ENCODE results near the gene RBMS3. TPM values are rescaled to one million over a fixed set of nuclear protein-coding genes. Genes with fewer than 3 reads are reported as not detected.
A peak's percentile ranks its signal among the peaks of the same experiment; 100 is the strongest.

The RBMS3 gene
- total and polyA plus RNA-seq, 2 of the 13 experiments (the other 11 are each of a cell fraction or from before 2014, with no cell fraction given): not detected

DNA sequence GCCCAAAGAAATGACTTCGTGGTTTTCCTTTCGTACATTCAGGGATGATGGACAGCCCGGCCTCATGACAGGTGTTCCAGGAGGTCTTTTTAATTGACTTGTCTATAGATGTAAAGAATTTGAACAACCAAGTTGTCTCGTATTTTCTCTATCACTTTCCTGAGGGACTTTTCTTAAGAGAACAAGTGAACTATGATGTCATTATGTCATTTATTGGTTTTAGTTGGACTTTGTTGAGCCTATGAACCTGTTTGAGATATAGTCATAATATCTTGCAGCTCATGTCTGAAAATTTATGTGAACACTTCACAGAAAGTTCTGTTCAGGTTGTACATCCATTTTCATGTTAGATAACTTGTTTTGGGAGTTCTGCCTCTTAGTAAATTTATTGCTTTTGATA lies 89.2 kb downstream of the RBMS3 start:
- peak; percentile 83 for TF ChIP-seq ATF7 (IDR thresholded peaks at IDR 0.05)
- no peak for TF ChIP-seq ATF7 (CRISPR knock-in tag; IDR thresholded peaks at IDR 0.05)
- TF ChIP-seq, protein P1, sequence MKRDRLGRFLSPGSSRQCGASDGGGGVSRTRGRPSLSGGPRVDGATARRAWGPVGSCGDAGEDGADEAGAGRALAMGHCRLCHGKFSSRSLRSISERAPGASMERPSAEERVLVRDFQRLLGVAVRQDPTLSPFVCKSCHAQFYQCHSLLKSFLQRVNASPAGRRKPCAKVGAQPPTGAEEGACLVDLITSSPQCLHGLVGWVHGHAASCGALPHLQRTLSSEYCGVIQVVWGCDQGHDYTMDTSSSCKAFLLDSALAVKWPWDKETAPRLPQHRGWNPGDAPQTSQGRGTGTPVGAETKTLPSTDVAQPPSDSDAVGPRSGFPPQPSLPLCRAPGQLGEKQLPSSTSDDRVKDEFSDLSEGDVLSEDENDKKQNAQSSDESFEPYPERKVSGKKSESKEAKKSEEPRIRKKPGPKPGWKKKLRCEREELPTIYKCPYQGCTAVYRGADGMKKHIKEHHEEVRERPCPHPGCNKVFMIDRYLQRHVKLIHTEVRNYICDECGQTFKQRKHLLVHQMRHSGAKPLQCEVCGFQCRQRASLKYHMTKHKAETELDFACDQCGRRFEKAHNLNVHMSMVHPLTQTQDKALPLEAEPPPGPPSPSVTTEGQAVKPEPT (CRISPR knock-in tag; IDR thresholded peaks at IDR 0.05; ENCODE audit: low read depth): no peak
- TF ChIP-seq ZNF225 (CRISPR knock-in tag; IDR thresholded peaks at IDR 0.05): no peak
- intact Hi-C loops (cut with micrococcal nuclease; ENCODE audit: unreplicated experiment) (no loop called here), in situ Hi-C loops (cut with HindIII; ENCODE audit: extremely low pct_ligation_motif_present, low pct_unique_long_range_greater_than_20kb) (no loop called here)
- Histone ChIP-seq H3K9me3 (ENCODE audit: low read length) (no peaks in the 10 kb centered on the region), H4K20me1 (ENCODE audit: insufficient read depth, low read length) (no peaks in the 10 kb centered on the region), H3K27me3 (ENCODE audit: control insufficient read depth in 1 of 2, insufficient read depth in 2 of 2, low read length in 2 of 2) (no peaks in the 10 kb centered on the region), H3K4me2 (ENCODE audit: low read depth, low read length) (no peak overlapping the region), H2AFZ (ENCODE audit: low read length) (no peak overlapping the region), H3K4me1 (ENCODE audit: insufficient read depth, low read length) (no peaks in the 10 kb centered on the region), H3K36me3 (replicated peaks in 1 of 2; ENCODE audit: control insufficient read depth in 1 of 2, insufficient read depth in 2 of 2, low read length in 2 of 2) (no peaks in the 10 kb centered on the region), H3K4me3 (replicated peaks in 1 of 3; ENCODE audit: insufficient read depth in 1 of 3, low read depth in 2 of 3, low read length in 3 of 3) (no peak overlapping the region), H3K27ac (ENCODE audit: extremely low read length, insufficient read depth, low read length) (no peak overlapping the region), H3K79me2 (ENCODE audit: insufficient read depth, low read length) (no peaks in the 10 kb centered on the region), H3K9ac (ENCODE audit: insufficient read depth, low read depth, low read length) (no peak overlapping the region)
- ChIA-PET POLR2A (no interaction called here), CTCF (ENCODE audit: low intra/inter-chr PET ratio, low total read pairs) (no interaction called here)
- no TSS peak for BruUV-seq (replicated peaks)
- FAIRE-seq (no peak), DNase-seq (ENCODE audit: low spot score) (no peak), ATAC-seq (no peak)
- 1% methylated on average over 4 of the region's 4 CpGs for WGBS (ENCODE audit: low lambda C conversion rate)

DNA sequence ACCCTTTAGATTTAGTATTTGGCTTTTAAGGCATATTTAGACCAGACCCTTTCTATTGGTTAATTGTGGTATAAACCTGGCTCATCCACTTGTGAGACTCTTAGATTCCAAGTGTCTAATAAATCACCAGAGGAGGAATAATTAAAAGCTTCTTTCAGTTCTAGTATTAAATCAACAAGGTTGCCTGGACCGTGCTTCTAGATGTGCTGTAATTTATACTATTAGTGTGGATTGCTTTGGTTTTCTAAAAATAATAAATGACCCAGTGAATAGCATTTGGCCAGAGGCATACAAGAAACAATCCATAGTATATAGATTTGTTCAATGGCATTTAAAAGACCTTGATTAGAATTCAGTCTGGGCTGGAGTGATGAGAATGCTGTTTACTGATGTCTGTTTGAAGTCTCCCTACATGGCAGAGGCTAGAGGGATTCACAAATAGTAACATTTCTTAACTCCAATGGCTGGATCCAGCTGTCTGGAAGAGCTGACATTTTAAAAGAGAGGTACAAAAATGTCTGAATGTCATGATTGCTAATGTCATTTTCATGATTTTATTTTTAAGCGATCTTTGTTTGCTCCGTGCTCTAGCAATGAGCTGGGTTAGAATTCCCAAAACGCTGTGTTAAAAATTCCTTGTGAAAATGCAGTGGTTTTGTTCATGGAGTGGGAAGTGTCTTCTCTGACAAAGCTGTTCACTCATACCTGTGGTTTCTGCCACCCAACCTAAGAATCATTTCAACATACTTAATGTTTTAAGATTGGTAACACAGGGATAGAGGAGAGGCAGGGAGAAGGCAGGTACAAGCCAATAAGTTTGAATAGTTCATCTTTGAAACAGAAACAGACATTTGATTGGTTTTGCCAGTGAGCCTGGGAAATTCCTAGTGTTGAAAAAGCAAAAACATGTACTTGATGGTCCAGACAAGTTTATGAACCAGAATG lies 89.9 kb downstream of the RBMS3 start:
- intact Hi-C loops (cut with micrococcal nuclease; ENCODE audit: unreplicated experiment): no loop called here
- no peak for ATAC-seq
- Histone ChIP-seq H3K4me3 (replicated peaks in 1 of 3; ENCODE audit: insufficient read depth in 1 of 3, low read depth in 2 of 3, low read length in 3 of 3) (no peak overlapping the region), H3K9ac (ENCODE audit: insufficient read depth, low read depth, low read length) (no peak overlapping the region), H3K79me2 (ENCODE audit: insufficient read depth, low read length) (no peaks in the 10 kb centered on the region), H2AFZ (ENCODE audit: low read length) (no peak overlapping the region), H3K4me2 (ENCODE audit: low read depth, low read length) (no peak overlapping the region), H3K36me3 (replicated peaks in 1 of 2; ENCODE audit: control insufficient read depth in 1 of 2, insufficient read depth in 2 of 2, low read length in 2 of 2) (no peaks in the 10 kb centered on the region), H3K27me3 (ENCODE audit: control insufficient read depth in 1 of 2, insufficient read depth in 2 of 2, low read length in 2 of 2) (no peaks in the 10 kb centered on the region), H3K4me1 (ENCODE audit: insufficient read depth, low read length) (no peaks in the 10 kb centered on the region), H3K9me3 (ENCODE audit: low read length) (no peaks in the 10 kb centered on the region), H3K27ac (ENCODE audit: extremely low read length, insufficient read depth, low read length) (no peak overlapping the region), H4K20me1 (ENCODE audit: insufficient read depth, low read length) (no peaks in the 10 kb centered on the region)
- ChIA-PET POLR2A (no interaction called here), CTCF (ENCODE audit: low intra/inter-chr PET ratio, low total read pairs) (no interaction called here)
- TF ChIP-seq SOX6 (IDR thresholded peaks at IDR 0.05) (no peak), SOX6 (CRISPR knock-in tag; IDR thresholded peaks at IDR 0.05) (no peak), MED8 (CRISPR knock-in tag; IDR thresholded peaks at IDR 0.05; ENCODE audit: insufficient replicate concordance) (no peak), MATR3 (CRISPR knock-in tag; IDR thresholded peaks at IDR 0.05) (no peak)
- TF ChIP-seq, protein P2, sequence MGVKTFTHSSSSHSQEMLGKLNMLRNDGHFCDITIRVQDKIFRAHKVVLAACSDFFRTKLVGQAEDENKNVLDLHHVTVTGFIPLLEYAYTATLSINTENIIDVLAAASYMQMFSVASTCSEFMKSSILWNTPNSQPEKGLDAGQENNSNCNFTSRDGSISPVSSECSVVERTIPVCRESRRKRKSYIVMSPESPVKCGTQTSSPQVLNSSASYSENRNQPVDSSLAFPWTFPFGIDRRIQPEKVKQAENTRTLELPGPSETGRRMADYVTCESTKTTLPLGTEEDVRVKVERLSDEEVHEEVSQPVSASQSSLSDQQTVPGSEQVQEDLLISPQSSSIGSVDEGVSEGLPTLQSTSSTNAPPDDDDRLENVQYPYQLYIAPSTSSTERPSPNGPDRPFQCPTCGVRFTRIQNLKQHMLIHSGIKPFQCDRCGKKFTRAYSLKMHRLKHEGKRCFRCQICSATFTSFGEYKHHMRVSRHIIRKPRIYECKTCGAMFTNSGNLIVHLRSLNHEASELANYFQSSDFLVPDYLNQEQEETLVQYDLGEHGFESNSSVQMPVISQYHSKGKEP (CRISPR knock-in tag; IDR thresholded peaks at IDR 0.05): no peak
- 4% methylated on average over 4 of the region's 4 CpGs for WGBS (ENCODE audit: low lambda C conversion rate)
- BruUV-seq (replicated peaks): no TSS peak
- in situ Hi-C loops (cut with HindIII; ENCODE audit: extremely low pct_ligation_motif_present, low pct_unique_long_range_greater_than_20kb): no loop called here
- DNase-seq (ENCODE audit: low spot score): no peak
- no peak for FAIRE-seq
